GM21737 (cell line): ENCODE data around the gene CD72.
"Not testable (repeated sequence)": the region's sequence is repeated elsewhere in the genome, so short reads cannot be mapped to it uniquely, and the experiment has no call there.

Source experiments
- ATAC-seq: cut with Tn5 transposase; IDR thresholded peaks from one replicate; pipeline ENCODE4 v1.9.1; 2021; ENCODE audit warnings: mild to moderate bottlenecking, moderate library complexity; ENCODE audit not compliant: unreplicated experiment

CD72 gene

DNA sequence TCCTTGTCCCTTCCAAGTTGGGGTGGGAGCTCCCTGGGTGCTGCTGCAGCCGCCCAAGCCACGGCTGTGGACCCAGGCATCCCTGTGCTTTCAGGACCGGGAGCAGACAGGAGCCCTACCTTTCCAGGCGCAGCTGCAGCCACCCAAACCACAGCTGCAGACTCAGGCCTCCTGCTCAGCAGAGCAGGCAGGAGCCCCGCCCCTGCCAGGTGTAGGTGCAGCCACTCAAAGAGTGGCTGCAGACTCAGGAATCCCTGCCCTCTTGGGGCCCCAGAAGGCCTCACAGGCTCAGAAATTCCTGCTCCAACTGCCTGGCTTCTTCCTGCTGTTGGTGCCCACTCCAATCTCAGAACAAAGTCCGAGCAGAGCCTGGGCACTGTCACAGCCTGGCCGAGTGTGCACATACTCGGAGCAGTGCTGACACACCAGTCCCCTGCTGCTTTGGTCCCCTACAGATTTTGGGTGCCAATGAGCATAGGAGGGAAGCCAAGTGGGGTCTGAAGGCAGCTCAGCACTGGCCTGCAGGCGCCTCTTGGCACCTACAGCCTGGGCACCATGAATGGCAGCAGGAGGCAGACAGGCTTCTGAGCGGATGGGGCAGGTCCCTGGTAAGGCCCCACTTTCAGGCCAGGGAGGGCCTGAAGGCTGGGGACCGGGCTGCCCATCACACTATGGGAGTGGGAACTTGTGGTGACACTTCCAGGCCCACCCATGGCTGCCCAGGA is 19.2 kb downstream of the CD72 start:
- no peak for ATAC-seq

DNA sequence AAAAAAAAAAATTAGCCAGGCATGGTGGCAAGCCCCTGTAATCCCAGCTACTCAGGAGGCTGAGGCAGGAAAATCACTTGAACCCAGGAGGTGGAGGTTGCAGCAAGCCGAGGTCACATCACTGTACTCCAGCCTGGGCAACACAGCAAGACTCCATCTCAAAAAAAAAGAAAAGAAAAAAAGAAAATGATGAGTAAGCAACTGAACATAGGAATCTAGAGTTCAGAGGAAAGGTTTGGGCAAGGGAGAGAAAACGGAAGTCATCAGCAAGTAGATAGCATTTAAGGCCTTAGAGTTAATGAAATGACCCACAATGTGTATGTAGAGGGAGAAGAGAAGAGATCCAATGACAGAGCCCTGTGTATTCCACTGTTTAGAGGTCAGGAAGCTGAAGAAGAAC is 21.3 kb downstream of the CD72 start:
- ATAC-seq = not testable (repeated sequence)

DNA sequence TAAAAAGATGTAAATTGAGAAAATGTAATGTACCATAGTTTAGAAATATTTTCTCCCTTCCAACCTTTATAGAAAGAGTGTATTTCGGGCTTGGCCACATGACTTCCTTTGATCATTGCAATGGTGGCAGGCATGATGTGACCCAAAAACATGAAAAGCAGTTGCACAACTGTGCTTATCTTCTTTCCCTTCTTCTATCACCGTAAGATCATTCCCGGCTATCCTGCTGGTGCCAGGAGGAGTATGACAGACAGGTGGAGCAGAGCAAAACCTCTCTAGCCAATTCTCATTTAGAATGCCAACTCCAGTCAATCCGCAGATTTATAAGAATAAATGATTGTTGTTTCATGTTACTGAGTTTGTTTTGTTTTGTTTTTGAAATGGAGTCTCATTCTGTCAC is 23.7 kb downstream of the CD72 start:
- no peak for ATAC-seq

DNA sequence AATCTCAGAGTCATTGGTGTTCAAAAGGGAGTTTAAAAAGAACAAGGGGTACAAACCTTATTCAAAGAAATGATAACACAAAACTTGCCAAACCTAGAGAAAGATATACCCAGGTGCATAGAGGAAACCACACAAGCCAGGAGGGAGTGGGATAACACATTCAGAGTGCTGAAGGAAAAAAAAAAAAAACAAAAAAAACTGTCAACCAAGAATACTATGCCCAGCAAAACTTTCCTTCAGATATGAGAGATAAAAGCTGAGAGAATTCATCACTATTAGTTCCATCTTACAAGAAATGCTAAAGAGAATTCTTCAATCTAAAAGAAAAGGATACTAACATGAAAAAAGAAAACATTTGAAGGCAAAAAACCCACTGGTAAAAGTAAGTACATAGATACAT is 24.6 kb downstream of the CD72 start:
- no peak for ATAC-seq

DNA sequence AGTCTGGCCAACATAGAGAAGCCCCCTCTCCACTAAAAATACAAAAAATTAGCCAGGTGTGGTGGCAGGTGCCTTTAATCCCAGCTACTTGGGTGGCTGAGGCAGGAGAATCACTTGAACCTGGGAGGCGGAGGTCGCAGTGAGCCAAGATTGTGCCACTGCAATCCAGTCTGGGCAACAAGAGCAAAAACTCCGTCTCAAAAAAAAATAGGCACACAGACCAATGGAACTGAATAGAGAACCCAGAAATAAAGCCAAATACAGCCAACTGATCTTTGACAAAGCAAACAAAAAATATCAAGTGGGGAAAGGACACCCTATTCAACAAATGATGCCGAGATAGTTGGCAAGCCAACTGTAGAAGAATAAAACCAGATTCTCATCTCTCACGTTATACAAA is 29.7 kb downstream of the CD72 start:
- not testable (repeated sequence) for ATAC-seq

DNA sequence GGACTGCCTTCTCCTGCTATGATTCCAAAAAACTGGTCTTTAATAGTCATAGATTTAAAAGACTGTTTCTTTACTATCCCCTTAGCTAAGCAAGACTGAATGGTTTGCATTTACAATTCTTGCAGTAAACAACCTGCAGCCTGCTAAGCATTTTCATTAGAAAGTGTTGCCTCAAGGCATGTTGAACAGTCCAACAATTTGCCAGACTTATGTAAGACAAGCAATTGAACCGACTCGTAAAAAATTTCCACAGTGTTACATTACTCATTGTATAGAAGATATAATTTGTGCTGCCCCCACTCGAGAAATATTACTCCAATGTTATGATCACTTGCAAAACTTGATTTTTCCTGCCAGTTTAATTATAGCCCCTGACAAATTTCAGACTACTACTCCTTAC is 33.5 kb downstream of the CD72 start:
- not testable (repeated sequence) for ATAC-seq

DNA sequence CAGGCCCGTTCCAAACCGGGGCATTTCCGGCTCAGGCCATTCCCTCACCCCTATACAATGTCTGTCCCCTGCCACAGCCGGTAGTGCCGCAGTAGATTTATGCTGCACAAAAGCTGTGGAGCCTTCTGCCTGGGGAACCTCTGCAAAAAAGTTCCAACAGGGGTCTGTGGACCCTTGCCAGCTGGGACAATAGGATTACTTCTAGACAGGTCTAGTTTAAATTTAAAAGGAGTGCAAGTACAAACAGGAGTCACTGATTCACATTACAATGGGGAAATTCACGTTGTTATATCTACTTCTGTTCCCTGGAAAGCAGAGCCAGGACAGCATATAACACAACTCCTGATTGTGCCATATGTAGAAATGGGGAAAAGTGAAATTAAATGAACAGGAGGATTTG is 34.7 kb downstream of the CD72 start:
- not testable (repeated sequence) for ATAC-seq

DNA sequence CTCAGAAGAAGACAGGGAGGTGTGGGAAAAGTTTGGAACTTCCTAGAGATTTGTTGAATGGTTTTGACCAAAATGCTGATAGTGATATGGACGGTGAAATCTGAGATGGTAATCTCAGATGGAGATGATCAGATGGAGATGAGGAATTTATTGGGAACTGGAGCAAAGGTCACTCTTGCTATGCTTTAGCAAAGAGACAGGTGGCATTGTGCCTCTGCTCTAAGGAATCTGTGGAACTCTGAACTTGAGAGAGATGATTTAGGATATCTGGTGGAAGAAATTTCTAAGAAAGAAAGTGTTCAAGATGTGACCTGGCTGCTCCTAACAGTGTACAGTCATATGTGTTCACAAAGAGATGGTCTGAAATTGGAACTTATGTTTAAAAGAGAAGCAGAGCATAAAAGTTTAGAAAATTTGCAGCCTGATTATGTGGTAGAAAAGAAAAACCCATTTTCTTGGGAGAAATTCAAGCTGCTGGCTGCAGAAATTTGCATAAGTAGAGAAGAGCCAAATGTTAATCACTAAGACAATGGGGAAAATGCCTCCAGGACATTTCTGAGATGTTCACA is 38.5 kb downstream of the CD72 start:
- not testable (repeated sequence) for ATAC-seq

DNA sequence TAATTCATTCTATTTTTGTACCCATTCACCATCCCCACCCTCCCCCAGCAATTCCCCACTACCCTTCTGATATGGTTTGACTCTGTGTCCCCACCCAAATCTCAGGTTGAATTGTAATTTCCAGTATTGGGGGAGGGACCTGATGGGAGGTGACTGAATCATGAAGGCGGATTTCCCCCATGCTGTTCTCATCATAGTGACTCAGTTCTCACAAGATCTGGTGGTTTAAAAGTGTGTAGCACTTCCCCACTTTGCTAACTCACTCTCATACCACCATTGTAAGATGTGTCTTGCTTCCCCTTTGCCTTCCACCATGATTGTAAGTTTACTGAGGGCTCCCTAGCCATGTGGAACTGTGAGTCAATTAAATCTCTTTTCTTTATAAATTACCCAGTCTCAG is 39.1 kb downstream of the CD72 start:
- ATAC-seq = no peak

DNA sequence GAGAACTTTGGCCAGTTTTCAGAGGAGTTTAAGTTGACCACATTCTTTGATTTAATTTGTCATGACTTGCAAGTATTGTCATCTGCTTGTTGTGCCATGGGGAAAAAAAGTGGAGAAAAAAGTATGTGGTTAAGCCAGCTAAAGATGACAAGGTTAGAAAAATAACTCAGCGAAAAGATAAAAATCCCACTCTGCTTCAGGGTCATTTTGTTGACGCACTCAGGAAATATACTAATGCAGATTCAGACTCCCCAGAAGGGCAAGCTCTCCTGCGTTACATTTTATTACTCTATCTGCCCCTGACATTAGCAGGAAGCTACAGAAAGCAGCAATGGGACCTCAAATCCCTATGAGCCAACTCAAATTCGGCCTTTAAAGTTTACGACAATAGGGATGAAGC is 40.7 kb downstream of the CD72 start:
- no peak for ATAC-seq

DNA sequence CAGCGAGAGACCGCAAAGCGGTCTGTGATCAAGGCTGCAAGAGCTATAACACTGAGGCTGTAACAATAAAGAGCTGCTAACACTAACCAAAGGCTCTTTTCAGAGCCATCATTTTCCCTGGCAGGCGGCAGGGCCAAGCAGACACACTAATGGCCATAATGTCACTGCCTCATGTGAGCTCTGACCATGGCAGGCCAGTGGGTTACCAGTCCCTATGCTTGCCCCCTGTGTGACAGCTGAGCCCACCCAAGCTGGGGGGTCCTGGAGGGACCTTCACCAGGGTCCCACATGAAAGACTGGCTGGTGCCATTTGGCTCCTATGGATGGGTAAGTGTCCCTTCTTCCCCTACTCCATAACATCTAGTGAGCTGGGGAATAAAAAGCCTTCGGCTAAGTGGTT is 42.7 kb downstream of the CD72 start:
- ATAC-seq = no peak

DNA sequence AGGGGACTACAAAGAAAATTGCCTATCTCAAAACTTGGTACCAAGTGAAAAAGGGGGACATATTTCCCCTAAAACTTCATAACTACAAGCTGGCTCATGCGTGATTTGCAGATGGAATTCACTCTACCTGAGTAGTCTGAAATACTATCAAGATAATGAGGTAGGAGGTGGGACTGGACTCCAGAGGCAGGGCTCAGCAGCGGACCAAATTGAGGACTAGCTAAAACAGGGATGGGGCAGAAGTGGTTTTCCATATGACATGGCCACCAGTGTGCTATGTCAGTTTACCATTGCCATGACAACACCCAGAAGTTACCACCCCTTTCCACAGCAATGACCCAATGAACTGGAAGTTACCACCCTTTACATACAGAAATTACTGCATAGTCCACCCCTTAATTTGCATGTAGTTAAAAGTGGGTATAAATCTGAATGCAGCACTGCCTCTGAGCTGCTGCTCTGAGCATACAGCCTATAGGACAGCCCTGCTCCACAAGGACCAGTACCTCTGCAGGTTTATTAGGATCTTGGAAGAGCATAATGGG is 43.6 kb downstream of the CD72 start:
- ATAC-seq = no peak

DNA sequence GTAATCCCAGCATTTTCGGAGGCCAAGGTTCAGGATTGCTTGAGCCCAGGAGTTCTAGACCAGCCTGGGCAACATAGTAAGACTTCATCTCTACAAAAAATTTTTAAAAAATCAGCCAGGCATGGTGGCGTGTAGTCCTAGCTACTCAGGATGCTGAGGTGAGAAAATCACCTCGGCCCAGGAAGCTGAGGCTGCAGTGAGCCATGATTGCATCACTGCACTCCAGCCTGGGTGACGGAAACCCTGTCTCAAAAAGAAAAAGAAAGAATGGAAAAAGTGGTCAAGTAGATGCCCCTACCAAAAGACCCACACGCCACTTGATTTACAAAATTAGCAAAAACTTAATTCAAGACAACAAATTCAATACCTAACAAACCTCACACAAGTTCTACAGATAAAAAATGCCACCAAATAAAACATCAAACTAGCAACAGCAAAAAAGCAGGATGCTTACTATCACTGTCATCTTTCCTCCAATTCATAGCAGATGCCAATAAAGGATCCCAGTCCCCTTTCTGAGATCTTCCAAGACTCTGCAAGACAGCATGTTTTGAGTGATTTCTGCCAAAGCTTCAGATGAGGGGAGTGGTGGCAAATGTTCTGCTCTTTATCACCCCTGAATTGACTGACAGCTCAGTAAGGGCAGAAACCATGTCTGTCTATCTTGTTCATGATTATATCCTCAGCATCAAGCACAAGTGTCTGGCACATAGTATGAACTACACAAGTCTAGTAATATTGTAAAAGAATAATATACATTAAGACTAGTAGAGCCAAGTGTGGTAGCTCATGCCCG is 47.3 kb downstream of the CD72 start:
- no peak for ATAC-seq

DNA sequence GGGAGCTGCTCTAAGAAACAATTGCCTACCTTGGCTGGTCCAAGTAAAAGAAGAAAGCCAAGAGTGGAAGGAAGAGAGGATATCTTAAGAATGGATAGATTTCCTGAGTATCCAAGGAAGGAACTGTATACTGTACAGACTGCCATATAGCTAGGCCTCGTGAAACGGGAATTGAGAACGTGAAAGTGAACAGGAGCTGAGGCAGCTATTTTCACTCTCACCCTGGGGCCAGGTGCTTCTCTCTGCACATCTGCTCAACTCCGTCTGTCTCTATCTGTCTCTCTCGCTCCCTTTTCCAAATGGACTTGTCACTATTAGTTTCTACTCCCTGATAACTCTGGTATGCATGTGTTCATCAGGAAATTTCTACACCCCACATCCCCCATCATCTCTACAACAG is 49.0 kb downstream of the CD72 start:
- ATAC-seq = no peak

DNA sequence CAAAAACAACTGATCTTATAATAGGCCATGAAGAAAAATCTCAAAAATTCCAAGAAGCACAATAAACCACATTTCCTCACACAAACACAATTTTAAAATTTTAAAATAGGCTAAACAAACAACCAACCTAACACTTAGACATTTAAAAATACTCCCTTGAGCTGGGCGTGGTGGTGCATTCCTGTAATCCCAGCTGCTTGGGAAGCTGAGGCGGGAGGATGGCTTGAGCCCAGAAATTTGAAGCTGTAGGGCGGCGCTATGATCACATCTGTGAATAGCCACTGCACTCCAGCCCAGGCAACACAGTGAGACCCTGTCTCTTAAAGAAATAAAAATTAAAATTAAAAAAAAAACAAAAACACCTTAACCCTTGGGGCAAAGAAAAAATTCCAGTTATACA is 50.0 kb downstream of the CD72 start:
- ATAC-seq = no peak

DNA sequence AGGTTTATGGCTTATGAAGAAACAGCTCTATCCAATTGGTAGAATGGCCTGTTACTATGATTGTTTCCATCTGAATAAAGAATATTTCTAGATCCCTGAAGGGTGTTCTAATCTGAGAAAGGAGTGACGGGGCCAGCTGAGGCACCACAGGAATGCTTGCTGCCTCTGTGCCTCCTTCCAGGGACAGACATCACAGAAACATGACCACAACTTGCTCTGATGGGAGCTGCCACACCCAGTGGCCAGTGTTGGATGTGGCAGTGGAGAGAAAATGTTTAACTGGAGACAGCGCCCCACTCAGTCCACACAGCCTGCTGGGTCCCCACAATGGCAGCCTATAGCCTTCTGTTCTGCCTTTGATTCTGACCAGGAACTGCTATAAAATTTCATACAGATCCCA is 51.8 kb downstream of the CD72 start:
- no peak for ATAC-seq

DNA sequence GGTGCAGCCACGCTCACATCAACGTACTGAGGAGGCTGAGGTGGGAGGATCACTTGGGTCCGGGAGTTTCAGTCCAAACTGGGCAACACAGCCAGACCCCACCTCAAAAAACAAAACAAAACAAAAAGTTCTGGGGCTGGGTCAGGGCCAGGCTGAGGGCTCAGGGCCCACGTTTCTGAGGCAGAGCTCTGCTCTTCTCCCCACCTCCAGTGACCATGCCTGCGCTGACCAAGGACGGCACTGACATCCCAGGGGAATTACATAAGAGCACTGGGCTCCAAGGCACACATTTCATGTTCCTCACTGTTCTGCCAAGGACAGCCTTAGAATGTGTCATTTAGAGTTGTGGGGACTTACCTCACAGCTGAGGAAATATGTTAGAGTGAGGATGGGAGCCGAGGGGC is 53.6 kb downstream of the CD72 start:
- ATAC-seq = no peak

DNA sequence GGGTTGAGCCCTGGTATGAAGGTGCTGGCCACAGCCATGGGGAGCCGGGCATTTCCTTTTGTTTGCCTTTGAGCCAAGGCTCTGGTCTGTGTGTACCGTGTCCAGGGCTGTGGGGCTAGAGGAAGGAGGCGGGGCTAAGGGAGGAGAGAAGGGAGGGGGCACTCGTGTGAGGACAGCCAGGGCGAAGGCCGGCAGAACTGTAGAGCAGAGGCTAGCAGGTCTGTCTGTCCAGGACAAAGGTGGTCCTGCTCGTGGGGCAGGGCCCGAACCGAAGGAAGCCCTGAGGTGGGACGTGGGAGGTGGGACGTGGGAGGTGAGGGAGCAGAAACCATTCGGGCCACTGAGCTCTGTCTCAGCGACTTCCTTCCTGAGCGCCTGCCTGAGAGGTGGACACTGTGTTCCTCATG is 54.4 kb downstream of the CD72 start:
- no peak for ATAC-seq

DNA sequence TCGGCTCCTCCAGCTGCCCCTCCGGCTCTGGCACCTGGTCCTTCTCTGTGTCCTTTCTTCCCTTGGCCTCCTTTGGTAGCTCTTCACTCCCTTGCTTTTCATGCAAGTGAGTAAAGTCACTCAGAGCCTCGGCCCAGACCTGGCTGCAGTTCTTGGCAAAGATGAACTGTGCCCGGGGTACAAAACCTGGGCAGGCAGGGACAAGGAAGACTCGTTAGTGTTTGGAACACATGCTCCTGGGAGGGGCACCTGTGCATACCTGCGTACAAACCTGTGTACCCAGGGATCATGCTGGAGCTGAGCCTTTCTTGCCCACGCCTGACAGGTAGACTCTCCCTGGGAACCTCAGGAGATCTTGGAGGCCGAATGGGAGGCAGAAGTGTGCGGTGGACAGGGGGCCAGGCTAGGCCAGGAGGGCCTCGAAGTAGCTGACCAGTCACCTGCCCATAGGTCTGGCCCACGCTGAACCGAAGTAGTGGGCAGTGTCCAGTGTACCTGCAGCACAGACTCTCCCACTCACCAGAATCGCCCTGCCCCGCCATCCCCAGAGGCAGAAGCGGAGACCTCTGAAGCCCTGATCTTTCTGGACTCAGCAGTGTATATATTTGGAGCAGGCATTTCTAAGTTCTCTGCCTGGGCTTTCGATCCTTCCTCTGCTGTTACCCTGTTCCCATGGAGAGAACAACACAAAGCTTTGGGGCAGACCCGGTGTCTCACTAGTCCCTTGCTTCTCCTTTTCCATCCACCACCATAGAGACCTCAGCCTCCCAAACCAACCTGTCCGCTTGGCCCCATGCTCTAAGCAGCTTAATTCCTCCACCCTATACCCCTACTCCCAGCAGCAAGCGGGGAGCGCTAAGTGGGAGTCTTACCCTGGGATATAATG is 55.1 kb downstream of the CD72 start:
- no peak for ATAC-seq

DNA sequence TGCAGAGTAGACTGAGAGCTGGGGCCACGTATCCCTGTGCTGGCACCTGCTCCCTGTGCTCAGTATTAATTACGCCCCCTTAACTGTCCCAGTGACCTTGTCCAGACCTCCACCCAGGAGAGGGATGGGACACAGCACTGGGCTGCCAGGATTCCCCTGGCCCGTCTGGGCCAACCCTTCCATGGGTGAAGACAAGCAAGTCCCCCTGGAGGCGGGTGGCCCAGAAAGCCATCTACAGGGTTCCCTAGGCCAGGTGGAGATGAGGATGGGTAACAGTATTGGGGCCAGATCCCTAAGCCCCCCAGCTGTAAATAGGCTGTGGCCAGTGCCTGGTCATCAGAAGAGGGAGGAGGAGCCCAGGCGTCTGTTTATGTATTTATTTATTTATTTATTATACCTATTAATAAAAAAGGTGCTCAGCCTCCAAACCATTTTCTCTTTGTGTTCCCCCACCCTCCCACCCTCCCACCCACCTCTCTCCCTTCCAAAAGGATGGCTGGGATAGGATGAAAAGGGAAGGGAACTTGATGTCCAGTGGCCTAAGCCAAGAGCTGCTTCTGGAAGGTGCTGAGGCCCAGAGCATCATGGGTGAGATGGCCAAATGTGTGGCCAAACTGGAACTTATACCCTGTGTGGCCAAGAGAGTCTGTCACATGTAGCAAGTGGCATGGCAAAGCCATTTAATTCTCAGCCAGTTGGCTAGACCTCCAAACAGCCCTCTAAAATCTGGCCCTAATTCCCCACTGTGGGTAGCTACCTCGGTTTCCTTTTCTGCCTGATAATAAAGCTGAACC is 56.5 kb downstream of the CD72 start:
- ATAC-seq = no peak
